Fibroblast of the conjunctiva (primary cell): ENCODE results near the gene PTBP1.
"Not testable (repeated sequence)": the region's sequence is repeated elsewhere in the genome, so short reads cannot be mapped to it uniquely, and the experiment has no call there.

ENCODE experiments used
- DNase-seq: peaks from one replicate; pipeline ENCODE4 v3.0.0-alpha.2; 2010; ENCODE audit warnings: low read depth

PTBP1 gene

DNA sequence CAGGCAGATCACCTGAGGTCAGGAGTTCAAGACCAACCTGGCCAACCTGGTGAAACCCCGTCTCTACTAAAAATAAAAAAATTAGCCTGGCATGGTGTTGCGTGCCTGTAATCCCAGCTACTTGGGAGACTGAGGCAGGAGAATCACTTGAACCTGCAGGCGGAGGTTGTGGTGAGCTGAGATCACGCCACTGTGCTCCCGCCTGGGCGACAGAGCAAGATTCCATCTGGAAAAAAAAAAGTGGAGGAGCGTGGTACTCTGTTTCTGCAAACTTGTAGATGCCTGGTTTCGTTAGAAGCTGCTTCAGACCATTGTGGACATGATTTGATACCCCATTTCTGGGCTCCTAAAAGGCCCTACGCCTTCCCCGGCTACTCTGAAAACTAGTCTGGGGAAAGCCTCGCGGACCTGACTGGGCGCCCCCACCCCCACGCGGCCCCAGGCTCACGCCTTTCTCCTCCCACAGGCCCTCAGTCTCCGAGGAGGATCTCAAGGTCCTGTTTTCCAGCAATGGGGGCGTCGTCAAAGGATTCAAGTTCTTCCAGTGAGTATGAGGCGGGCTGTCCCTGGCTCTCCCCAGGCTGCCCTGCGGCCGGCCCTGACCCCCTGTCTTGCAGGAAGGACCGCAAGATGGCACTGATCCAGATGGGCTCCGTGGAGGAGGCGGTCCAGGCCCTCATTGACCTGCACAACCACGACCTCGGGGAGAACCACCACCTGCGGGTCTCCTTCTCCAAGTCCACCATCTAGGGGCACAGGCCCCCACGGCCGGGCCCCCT, 13.0 kb downstream of the PTBP1 start:
- DNase-seq: no peak

DNA sequence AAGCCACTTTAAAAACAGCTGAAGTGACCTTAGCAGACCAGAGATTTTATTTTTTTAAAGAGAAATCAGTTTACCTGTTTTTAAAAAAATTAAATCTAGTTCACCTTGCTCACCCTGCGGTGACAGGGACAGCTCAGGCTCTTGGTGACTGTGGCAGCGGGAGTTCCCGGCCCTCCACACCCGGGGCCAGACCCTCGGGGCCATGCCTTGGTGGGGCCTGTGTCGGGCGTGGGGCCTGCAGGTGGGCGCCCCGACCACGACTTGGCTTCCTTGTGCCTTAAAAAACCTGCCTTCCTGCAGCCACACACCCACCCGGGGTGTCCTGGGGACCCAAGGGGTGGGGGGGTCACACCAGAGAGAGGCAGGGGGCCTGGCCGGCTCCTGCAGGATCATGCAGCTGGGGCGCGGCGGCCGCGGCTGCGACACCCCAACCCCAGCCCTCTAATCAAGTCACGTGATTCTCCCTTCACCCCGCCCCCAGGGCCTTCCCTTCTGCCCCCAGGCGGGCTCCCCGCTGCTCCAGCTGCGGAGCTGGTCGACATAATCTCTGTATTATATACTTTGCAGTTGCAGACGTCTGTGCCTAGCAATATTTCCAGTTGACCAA, 13.7 kb downstream of the PTBP1 start:
- no peak for DNase-seq

DNA sequence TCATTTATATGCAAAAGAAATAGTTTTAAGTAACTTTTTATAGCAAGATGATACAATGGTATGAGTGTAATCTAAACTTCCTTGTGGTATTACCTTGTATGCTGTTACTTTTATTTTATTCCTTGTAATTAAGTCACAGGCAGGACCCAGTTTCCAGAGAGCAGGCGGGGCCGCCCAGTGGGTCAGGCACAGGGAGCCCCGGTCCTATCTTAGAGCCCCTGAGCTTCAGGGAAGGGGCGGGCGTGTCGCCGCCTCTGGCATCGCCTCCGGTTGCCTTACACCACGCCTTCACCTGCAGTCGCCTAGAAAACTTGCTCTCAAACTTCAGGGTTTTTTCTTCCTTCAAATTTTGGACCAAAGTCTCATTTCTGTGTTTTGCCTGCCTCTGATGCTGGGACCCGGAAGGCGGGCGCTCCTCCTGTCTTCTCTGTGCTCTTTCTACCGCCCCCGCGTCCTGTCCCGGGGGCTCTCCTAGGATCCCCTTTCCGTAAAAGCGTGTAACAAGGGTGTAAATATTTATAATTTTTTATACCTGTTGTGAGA, 14.3 kb downstream of the PTBP1 start:
- no peak for DNase-seq

DNA sequence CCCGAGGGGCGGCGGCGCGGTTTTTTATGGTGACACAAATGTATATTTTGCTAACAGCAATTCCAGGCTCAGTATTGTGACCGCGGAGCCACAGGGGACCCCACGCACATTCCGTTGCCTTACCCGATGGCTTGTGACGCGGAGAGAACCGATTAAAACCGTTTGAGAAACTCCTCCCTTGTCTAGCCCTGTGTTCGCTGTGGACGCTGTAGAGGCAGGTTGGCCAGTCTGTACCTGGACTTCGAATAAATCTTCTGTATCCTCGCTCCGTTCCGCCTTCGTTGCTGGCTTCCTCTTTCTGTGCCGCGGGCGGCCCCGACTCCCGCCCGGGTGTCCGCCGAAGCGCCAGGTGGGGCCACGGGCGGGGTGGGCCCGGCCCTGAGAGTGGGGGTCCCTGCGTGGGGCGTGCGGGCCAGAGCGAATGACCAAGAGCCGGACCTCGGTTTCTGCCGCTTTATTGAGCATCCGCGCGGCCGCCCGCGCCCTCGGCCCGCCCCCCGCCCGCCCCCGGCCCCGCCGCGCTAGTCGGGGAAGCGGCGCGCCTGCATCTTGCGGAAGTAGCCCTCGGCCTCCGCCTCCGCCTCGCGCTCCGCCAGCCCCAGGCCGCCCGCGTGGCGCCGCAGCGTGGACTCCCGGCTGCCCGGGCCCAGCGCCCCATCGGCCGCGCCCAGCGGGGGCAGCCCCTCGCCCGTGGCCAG, 14.9 kb downstream of the PTBP1 start:
- DNase-seq: no peak

DNA sequence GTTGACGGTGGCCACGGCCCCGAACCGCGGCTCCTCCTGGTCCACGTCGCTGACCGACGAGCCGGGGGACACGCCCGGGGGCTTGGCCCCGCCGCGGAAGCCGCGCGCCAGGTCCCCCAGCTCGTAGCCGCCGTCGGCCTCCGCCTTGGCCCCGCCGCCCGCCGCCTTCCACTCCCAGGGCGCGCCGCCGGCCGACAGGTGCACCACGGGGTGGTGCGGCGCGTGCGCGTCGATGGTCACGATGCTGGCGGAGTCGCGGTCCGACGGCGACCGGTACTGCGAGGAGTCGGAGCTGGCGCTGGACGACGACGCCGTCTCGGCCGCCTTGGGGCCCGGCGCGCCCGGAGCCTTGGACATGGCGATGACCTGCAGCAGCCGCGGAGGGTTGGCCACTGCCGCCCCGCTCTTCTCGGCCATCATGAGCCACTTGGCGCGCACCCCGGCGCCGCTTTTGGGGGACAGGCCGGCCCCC, 15.5 kb downstream of the PTBP1 start:
- DNase-seq: no peak

DNA sequence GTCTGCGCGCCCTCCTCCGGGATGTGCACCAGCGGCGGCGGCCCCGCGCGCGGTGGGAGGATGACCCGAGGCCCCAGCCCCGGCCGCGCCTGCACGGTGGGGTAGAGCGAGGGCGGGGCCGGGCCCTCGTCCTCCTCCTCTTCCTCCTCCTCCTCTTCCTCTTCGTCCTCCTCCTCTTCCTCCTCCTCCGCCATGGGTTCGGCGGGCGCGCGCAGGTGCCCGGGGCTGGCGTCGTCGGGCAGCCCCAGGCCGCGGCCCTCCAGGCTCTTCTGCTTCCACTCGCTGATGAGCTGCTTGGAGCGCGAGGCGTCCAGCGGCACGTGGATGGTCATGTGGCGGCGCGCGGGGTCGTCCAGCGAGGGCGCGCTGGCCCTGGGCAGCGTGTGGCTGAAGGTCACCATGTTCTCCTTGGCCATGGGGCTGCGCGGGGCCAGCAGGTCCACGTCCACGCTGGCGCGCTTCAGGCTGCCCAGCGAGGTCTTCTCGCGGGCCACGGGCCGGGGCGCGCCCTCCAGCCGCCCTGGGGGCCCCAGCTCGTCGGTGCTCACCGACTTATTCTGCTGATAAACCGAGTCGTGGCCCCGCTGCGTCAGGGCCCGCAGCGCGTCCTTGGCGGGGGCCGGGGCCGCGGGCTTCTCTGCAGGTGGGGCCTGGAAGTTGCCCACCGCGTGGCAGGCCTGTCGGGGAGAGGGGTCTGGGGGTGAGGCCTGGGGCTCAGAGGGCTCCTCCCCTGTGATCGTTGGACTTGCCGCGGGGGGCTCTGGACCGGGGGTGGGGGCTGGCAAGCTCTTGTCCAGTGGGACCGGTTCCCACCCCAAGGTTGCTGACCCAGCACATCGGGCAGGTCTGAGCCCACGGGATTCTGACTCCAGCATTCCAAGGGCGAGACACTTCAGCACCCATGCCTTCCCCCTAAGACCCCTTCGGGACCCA, 16.2 kb downstream of the PTBP1 start:
- no peak for DNase-seq

DNA sequence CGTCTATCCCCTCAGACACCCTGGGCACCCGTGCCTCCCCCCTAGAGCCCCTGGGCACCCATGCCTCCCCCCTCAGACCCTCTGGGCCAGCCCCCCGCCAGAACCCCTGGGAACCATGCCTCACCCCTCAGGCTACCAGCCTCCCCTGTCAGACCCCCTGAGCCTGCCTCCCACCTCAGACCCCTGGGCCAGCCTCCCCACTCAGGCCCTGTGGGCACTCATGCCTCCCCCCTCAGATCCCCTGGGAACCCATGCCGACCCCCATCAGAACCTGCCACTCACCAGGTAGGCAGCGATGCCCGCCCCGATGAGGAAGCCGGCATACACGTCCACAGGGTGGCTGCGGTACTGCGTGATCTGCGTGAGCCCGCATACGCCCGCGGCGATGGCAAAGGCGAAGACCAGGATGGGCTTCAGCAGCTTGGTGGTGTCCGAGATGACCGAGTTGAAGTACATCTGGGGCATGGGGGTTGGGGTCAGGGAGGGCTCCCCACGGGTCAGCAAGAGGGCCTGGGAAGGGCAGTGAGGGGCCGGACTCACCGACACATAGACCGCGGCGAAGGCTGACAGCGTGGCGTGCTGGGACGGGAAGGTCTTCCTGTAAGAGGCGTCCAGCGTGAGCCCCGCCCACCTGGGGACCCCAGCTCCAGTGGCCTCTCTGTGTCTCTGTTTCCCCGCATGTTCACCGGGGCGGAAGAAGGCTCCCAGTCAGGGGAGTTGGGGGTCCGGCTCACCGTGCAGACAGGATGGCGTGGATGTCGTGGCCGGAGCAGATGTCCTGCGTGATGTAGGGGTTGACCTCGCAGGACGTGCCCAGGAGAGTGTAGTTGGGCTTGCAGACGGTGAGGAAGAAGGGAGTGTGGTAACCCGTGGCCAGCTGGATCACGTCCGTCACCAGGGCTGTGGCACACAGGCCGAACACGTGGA, 17.2 kb downstream of the PTBP1 start:
- DNase-seq: no peak

DNA sequence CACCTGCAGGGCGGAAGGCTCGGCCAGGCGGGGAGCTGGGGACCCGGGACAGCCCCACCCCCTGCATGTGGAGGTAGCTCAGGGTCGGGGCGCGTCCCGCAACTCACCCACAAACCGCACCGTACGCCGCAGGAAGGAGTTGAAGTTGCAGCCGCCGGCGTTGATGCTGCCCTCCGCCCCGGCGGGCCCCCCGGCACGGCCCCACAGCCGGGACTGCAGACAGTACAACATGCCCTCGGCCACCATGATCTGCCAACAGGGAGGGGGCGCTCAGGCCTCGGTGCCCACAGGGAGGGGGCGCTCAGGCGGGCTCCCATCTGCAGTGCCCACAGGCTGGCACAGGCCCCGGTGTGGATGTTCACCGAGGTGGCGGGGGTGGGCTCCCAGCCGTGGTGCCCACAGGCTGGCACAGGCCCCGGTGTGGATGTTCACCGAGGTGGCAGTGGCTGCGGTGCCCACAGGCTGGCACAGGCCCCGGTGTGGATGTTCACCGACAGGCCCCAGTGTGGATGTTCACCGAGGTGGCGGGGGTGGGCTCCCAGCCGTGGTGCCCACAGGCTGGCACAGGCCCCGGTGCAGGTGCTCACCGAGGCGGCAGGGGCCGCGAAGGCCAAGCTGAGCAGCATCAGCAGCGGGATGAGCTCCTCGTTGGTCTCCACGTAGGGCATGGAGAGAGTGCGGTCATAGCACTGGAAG, 18.0 kb downstream of the PTBP1 start:
- DNase-seq: no peak

DNA sequence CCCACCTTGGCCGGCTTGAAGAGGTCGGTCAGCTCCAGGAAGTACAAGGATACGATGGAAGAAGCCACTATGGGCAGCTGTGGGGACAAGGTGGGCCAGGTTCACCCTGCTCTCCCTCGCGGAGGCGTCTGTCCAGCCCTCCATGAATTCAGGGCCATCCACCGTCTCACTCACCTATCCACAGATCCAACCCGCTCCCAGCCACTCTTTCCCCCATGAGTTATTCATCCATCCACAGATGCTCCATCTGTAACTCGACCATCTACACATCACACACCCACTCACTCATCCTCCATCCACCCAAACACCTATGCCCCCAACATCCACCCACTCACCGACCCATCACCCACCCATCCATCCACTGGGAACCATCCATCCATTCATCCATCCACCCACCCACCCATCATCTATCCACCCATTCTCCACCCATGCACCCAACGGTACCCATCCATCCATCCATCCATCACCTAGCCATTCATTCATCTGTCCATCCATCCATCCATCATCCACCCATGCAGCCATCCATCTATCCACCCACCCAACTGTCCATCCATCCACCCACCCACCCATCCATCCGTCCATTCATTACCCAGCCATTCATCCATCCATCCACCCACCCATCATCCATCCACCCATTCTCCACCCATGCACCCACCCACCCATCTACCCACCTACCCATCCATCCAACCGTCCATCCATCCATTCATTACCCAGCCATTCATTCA, 18.7 kb downstream of the PTBP1 start:
- no peak for DNase-seq

DNA sequence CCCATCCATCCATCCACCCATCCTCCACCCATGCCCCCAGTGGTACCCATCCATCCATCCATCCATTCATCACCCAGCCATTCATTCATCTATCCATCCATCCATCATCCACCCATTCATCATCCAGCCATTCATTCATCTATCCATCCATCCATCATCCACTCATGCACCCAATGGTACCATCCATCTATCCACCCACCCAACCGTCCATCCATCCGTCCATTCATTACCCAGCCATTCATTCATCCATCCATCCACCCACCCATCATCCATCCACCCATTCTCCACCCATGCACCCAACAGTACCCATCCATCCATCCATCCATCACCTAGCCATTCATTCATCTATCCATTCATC, 19.2 kb downstream of the PTBP1 start:
- no peak for DNase-seq

DNA sequence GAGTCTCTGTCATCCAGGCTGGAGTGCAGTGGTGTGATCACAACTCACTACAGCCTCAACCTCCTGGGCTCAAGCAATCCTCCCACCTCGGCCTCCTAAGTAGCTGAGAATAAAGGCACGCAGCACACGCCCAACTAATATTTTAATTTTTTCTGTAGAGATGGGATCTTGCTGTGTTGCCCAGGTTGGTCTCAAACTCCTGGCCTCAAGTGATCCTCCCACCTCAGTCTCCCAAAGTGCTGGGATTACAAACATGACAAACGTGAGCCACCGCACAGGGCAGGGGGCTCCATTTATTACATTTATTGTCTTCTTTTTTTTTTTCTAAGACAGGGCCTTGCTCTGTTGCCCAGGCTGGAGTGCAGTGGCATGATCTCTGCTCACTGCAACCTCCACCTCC, 23.0 kb downstream of the PTBP1 start:
- not testable (repeated sequence) for DNase-seq

DNA sequence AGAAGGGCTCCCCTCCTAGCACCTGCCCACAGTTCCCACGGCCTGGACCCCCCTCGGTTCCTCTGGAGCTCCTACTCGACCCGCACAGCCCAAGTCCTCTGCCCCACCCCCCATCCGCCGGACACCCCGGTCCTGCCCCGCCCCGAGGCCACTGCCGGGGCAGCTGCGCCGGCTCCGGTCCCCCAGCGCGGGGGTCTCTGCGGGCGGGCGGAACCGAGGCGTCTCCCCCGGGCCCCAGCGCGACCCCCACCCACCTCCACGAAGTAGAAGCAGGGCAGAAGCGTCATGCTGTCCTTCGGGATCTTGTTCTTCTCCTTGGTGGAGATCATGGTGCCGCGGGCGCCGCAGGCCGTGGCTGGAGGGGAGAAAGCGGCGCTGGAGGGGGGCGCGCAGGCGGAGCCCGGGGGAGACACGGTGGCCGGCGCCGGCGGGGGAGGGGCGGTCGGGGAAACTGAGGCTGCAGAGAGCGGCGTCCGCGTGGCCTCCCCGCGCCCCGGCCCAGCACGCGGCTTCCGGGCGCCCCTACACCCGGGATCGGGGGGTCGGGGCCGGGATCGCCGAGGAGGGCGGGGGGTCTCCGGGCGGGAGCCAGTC, 24.1 kb downstream of the PTBP1 start:
- no peak for DNase-seq

DNA sequence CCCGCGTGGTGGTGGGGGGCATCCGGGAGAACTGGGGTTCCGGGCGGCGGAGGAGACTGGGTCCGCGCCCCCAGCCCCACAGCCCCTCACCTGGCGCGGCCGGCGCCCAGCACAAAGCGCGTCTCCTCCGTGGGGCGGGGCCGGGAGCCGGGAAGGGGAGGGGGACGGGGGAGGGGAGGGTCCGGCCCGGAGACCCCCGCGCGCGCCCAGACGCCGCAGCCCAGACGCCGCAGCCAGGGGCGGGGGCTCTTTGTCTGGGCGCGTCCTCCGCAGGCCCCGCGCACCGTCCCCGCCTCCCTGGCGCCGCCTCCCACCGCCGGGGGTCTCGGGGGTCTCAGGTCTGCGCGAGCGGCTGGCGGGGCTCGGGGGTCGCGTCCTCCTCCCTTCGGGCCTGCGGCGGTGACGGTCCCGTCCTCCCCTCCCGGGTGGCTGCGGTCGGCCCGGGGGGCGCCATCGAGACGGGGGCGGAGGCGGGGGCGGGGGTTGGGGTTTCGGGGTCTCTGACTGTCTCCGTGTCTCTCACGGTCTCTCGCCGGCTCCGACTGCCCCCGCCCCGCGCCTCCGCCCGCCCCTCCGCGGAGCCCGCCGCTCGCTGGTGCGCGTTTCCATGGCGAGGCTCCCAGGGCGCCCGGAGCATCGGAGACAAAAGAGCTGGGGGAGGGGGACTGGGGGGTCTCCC, 24.7 kb downstream of the PTBP1 start, which contains the start of gene PLPPR3:
Gene PLPPR3, minus strand, starts transcription at position 131 of the 679 bp plus-strand sequence. CDS start 396 bp downstream, outside the sequence.
- no peak for DNase-seq

DNA sequence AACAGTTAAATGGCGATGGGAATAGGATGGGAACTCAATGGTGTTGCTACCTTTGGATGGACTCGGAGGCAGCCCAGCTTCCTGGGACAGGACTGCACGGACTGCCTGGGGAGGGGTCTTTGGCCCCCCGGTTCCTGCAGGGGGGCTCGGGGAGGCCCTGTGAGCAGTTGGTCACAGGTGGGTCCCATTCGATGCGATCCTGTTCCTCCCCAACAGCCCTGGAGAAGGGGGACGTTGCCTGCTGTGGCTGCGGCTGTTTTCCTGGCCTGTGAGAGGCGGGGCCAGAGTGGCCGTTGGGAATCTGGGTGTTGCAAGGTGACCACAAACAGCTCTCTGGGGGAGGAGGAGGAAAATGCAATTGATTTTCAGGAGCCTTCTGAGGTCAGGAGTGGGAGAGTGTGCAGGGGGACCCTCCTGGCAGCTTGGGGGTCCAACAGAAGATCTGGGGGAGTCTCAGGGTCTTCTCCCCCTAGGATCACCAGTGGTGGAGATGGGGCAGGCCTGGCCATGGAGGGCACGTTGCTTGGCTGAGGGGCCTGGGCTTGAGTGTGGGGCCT, 26.4 kb downstream of the PTBP1 start:
- DNase-seq: no peak

DNA sequence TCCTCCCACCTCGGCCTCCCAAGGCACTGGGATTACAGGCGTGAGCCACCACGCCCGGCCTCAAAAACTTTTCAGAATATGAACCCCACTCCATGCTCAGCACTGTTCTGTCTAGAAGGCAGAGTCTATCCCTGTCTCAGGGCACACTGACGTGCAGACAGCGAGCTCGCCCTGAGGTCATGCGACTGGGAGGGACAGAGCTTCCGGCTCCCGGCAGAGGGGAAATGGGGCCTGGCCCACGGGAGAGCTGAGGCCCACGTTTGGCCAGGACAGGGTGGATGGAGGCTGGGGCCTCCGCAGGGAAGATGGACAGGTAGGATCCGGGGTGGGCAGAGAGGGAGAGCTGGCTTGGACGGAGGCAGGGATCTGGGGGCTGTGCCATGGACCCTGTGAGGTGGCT, 27.6 kb downstream of the PTBP1 start:
- DNase-seq: no peak

DNA sequence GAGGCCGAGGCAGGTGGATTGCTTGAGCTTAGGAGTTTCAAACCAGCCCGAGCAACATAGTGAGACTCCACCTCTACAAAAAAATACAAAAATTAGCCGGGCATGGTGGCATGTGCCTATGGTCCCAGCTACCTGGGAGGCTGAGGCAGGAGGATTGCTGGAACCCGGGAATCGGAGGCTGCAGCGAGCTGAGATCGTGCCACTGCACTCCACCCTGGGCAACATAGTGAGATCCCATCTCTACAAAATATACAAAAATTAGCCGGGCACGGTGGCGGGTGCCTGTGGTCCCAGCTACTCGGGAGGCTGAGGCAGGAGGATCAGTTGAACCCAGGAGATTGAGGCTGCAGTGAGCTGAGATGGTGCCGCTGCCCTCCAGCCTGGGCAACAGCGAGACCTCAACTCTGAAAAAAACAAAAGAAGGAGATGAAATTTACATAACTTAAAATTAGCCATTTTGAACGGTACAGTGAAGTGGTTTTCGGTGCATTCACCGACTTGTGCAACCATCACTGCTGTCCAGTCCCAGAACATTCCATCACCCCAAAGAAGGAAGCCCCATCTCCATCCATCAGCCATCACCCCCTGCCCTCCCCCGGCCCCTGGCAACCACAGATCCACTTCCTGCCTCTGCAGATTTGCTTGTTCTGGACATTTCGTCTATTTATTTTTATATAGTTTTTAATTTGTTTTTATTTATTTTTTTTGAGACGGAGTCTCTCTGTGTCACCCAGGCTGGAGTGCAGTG, 28.8 kb downstream of the PTBP1 start:
- DNase-seq: no peak

DNA sequence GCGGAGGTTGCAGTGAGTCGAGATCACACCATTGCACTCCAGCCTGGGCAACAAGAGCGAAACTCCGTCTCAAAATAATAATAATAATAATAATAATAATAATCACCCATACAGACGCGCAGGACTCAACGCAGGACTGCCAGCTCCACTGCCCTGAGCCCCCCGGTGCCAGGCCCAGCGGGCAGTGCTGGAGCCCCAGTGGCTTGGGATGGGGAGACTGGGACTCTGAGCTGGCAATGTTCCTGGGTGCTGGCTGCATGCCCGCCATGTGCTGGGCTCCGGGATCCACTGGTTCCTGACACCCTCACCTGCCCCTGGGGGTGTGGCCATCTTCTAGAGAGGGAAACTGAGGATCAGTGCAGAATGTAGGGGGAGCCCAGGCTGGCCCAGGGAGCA, 30.1 kb downstream of the PTBP1 start:
- DNase-seq: no peak
